OCI-LY1 (cell line): ENCODE measurements around the gene MRPL42.
"Not testable (repeated sequence)": the region's sequence is repeated elsewhere in the genome, so short reads cannot be mapped to it uniquely, and the experiment has no call there.

Source experiments
- H2AFZ ChIP-seq: fragments of 200-600 bp; sonication (generic), shearing (Covaris generic); 2 replicates; pipeline ENCODE4 v1.6.0; 2014; ENCODE audit warnings: antibody characterized with exemption, mild to moderate bottlenecking, low read length
- H3F3A ChIP-seq: fragments of 200-600 bp; sonication (generic), shearing (Covaris generic); 2 replicates; pipeline ENCODE4 v1.6.0; 2014; ENCODE audit warnings: mild to moderate bottlenecking, antibody characterized with exemption, low read length, moderate library complexity; ENCODE audit not compliant: insufficient read depth
- H3K27ac ChIP-seq: fragments of 200-600 bp; sonication (generic); 2 replicates; pipeline ENCODE4 v1.5.1; 2014; ENCODE audit warnings: low read length, mixed run types, mild to moderate bottlenecking, low read depth; ENCODE audit not compliant: poor library complexity, severe bottlenecking
- H3K27me3 ChIP-seq: fragments of 200-600 bp; sonication (generic); 2 replicates; pipeline ENCODE4 v1.6.0; 2014; ENCODE audit warnings: antibody characterized with exemption, mild to moderate bottlenecking, low read length, moderate library complexity; ENCODE audit not compliant: insufficient read depth
- H3K36me3 ChIP-seq: fragments of 200-600 bp; sonication (generic); 2 replicates; pipeline ENCODE4 v1.6.1; 2014; ENCODE audit warnings: mild to moderate bottlenecking, antibody characterized with exemption, low read length, moderate library complexity, mixed read lengths; ENCODE audit not compliant: insufficient read depth
- H3K4me1 ChIP-seq: fragments of 200-600 bp; sonication (generic); 2 replicates; pipeline ENCODE4 v1.5.1; 2014; ENCODE audit warnings: mild to moderate bottlenecking, low read length, moderate library complexity; ENCODE audit not compliant: insufficient read depth, severe bottlenecking
- H3K4me2 ChIP-seq: fragments of 200-600 bp; sonication (generic), shearing (Covaris generic); 2 replicates; pipeline ENCODE4 v1.6.1; 2014; ENCODE audit warnings: low read length
- H3K4me3 ChIP-seq: fragments of 200-600 bp; sonication (generic); 2 replicates; pipeline ENCODE4 v1.5.1; 2014; ENCODE audit warnings: low read length, low read depth, mild to moderate bottlenecking, mixed read lengths; ENCODE audit not compliant: poor library complexity, severe bottlenecking
- H3K79me2 ChIP-seq: fragments of 200-600 bp; shearing (Covaris generic); 2 replicates; pipeline ENCODE4 v1.6.1; 2016; ENCODE audit warnings: mixed run types, low read length, mixed read lengths; ENCODE audit not compliant: insufficient read depth
- H3K9ac ChIP-seq: fragments of 200-600 bp; sonication (generic), shearing (Covaris generic); 2 replicates; pipeline ENCODE4 v1.6.1; 2014; ENCODE audit warnings: mild to moderate bottlenecking, low read length, mixed read lengths
- H3K9me2 ChIP-seq: fragments of 200-600 bp; sonication (generic), shearing (Covaris generic); 2 replicates; pipeline ENCODE4 v1.6.1; 2014; ENCODE audit warnings: low read depth, mild to moderate bottlenecking, low read length, mixed read lengths
- H3K9me3 ChIP-seq: fragments of 200-600 bp; shearing (Covaris generic); 2 replicates; pipeline ENCODE4 v1.6.1; 2014; ENCODE audit warnings: low read length, mixed read lengths
- H4K20me1 ChIP-seq: fragments of 200-600 bp; sonication (generic), shearing (Covaris generic); 2 replicates; pipeline ENCODE4 v1.6.0; 2016; ENCODE audit warnings: mild to moderate bottlenecking, low read length; ENCODE audit not compliant: insufficient read depth
- EZH2 ChIP-seq: fragments of 200-600 bp; sonication (generic), shearing (Covaris generic); IDR thresholded peaks from 2 replicates; pipeline ENCODE4 v1.8.0; 2017; ENCODE audit warnings: borderline replicate concordance, mixed run types, mild to moderate bottlenecking, antibody characterized with exemption, low read length, moderate library complexity, mixed read lengths
- TF ChIP-seq, protein P1 (sequence below): fragments of 200-600 bp; sonication (generic), shearing (Covaris generic); IDR thresholded peaks from 2 replicates; pipeline ENCODE4 v1.5.1; 2017; ENCODE audit warnings: mild to moderate bottlenecking, antibody characterized with exemption, low read length, moderate library complexity, mixed read lengths

MRPL42 gene

DNA sequence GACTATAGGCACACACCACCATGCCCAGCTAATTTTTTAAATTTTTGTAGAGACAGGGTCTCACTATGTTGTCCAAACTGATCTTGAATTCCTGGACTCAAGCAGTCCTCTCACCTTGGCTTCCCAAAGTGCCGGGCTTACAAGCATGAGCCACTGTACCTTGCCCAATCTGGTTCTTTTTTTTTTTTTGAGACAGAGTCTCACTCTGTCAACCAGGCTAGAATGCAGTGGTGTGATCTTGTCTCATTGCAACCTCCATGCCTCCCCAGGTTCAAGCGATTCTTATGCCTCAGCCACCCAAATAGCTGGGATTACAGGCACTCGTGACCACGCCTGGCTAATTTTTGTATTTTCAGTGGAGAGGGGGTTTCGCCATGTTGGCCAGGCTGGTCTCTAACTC, 15.4 kb downstream of the MRPL42 start:
- H3K4me2 ChIP-seq = no peak overlapping the region
- peaks cover 74% of the 10 kb centered on the region for H3K36me3 ChIP-seq
- no peaks in the 10 kb centered on the region for H3K9me2 ChIP-seq
- no peaks in the 10 kb centered on the region for H3F3A ChIP-seq
- no peak overlapping the region for H3K27ac ChIP-seq
- no peaks in the 10 kb centered on the region for H4K20me1 ChIP-seq
- no peaks in the 10 kb centered on the region for H3K27me3 ChIP-seq
- H3K9ac ChIP-seq = no peak overlapping the region
- H3K4me1 ChIP-seq = no peaks in the 10 kb centered on the region
- H2AFZ ChIP-seq = no peak overlapping the region
- no peak overlapping the region for H3K4me3 ChIP-seq
- no peaks in the 10 kb centered on the region for H3K9me3 ChIP-seq
- no peak for TF ChIP-seq EZH2
- H3K79me2 ChIP-seq = no peaks in the 10 kb centered on the region

DNA sequence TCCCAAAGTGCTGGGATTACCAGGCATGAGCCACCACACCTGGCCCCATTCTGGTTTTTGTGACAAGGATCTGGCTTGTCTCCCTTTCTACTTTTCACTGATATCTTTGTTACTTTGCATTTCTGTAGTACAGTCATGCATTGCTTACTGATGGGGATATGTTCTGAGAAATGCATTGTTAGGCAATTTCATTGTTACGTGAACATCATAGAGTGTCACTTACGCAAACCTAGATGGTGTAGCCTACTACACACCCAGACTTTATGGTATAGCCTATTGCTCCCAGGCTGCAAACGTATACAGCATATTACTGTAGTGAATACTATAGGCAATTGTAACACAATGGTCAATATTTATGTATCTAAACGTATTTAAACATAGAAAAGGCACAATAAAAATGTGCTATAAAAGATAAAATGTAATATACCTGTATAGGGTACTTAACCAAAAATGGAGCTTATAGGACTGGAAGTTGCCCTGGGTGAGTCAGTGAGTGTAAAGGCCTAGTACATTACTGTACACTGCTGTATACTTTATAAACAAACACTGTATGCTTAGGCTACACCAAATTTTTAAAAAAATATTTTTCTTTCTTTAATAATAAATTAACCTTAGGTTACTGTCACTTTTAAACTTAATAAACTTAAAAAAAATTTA, 16.0 kb downstream of the MRPL42 start:
- no peak for TF ChIP-seq EZH2
- TF ChIP-seq, protein P1, sequence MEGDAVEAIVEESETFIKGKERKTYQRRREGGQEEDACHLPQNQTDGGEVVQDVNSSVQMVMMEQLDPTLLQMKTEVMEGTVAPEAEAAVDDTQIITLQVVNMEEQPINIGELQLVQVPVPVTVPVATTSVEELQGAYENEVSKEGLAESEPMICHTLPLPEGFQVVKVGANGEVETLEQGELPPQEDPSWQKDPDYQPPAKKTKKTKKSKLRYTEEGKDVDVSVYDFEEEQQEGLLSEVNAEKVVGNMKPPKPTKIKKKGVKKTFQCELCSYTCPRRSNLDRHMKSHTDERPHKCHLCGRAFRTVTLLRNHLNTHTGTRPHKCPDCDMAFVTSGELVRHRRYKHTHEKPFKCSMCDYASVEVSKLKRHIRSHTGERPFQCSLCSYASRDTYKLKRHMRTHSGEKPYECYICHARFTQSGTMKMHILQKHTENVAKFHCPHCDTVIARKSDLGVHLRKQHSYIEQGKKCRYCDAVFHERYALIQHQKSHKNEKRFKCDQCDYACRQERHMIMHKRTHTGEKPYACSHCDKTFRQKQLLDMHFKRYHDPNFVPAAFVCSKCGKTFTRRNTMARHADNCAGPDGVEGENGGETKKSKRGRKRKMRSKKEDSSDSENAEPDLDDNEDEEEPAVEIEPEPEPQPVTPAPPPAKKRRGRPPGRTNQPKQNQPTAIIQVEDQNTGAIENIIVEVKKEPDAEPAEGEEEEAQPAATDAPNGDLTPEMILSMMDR = no peak
- no peaks in the 10 kb centered on the region for H3K79me2 ChIP-seq
- no peaks in the 10 kb centered on the region for H3F3A ChIP-seq
- no peaks in the 10 kb centered on the region for H3K9me3 ChIP-seq
- H3K36me3 ChIP-seq = peaks cover 75% of the 10 kb centered on the region
- H3K9ac ChIP-seq = no peak overlapping the region
- no peaks in the 10 kb centered on the region for H3K9me2 ChIP-seq
- no peaks in the 10 kb centered on the region for H4K20me1 ChIP-seq
- no peak overlapping the region for H3K4me3 ChIP-seq
- no peak overlapping the region for H2AFZ ChIP-seq
- no peak overlapping the region for H3K27ac ChIP-seq
- no peak overlapping the region for H3K4me2 ChIP-seq
- H3K4me1 ChIP-seq = no peaks in the 10 kb centered on the region
- no peaks in the 10 kb centered on the region for H3K27me3 ChIP-seq

DNA sequence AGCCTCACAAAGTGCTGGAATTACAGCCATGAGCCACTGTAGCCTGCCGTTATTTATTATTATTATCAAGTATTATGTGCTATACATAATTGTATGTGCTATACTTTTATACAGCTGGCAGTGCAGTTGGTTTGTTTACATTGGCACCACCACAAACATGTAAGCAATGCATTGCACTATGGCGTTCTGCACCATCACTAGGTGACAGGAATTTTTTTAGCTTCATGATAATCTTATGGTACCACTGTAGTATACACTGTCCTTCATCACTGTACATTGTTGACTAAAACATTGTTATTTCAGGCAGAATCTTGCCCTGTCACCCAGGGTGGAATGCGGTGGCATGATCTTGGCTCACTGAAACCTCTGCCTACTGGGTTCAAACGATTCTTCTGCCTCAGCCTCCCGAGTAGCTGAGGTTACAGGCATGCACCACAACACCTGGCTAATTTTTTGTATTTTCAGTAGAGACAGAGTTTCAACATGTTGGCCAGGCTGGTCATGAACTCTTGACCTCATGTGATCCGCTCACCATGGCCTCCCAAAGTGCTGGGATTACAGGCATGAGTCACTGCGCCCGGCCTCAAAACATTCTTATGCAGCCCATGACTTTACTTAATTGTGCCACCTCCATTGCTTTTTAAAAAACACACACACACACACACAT, 17.1 kb downstream of the MRPL42 start:
- H3K9me2 ChIP-seq = no peaks in the 10 kb centered on the region
- H3K4me1 ChIP-seq = no peaks in the 10 kb centered on the region
- no peak overlapping the region for H3K4me3 ChIP-seq
- TF ChIP-seq, protein P1 = no peak
- TF ChIP-seq EZH2 = no peak
- H2AFZ ChIP-seq = no peak overlapping the region
- no peak overlapping the region for H3K4me2 ChIP-seq
- H3F3A ChIP-seq = no peaks in the 10 kb centered on the region
- no peak overlapping the region for H3K9ac ChIP-seq
- H3K9me3 ChIP-seq = no peaks in the 10 kb centered on the region
- no peaks in the 10 kb centered on the region for H3K79me2 ChIP-seq
- no peak overlapping the region for H3K27ac ChIP-seq
- no peaks in the 10 kb centered on the region for H4K20me1 ChIP-seq
- H3K27me3 ChIP-seq = no peaks in the 10 kb centered on the region
- H3K36me3 ChIP-seq = peaks cover 75% of the 10 kb centered on the region

DNA sequence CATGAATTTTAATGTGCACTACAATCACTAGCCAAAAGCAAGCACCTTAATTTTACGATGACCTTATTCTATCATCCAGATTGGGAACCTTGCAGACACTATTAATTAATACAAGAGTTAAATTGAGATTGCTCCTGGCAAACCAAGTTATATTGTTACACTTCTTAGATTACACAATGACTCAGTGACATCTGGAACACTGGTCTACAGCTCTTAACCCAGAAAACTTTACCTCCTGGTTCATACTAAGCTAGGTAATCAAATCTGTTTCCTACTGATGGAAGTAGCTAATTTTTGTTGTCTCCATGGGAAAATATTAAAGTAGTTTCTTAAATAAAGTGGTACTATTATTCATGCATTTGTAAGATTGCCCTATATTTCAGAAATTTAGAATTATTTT, 25.5 kb downstream of the MRPL42 start:
- not testable (repeated sequence) for H3K4me1 ChIP-seq, H4K20me1 ChIP-seq, H3K27ac ChIP-seq, H3K4me2 ChIP-seq, H3K27me3 ChIP-seq, H3K4me3 ChIP-seq, H3K9ac ChIP-seq, H3K9me2 ChIP-seq, H3F3A ChIP-seq, H3K9me3 ChIP-seq, H3K79me2 ChIP-seq, H2AFZ ChIP-seq
- peaks cover 59% of the 10 kb centered on the region for H3K36me3 ChIP-seq
